Measurements from ENCODE around the gene KIAA0408.
"Not testable (repeated sequence)": the region's sequence is repeated elsewhere in the genome, so short reads cannot be mapped to it uniquely, and the experiment has no call there.

The KIAA0408 gene

GRCh38 chr6:127462376-127462775 is 3.2 kb upstream of the KIAA0408 start:
- no peak for DNase-seq

GRCh38 chr6:127460465-127460864 is 1.3 kb upstream of the KIAA0408 start:
- DNase-seq = no peak

- no peak for DNase-seq
These were observed 372 bp downstream of the KIAA0408 start for GRCh38 chr6:127458817-127459216.

DNA sequence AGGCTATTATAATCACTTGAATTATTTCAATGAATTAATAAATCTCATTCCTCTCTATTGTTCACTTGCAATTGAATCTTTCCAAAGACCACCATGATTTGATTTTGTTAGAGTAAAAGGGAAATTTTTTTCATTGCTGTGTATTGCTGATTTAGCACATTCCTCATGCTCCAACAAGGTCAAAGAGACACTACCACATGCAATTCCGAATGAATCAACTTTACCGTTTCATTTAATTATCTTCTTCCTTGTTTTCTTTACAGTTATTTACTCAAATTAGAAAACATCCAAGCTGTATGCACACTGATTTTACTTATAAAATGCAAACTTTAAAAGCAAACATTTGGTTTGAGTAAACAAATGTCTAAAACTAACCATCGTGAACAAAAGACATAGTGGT is 967 bp downstream of the KIAA0408 start:
- DNase-seq = no peak

DNA sequence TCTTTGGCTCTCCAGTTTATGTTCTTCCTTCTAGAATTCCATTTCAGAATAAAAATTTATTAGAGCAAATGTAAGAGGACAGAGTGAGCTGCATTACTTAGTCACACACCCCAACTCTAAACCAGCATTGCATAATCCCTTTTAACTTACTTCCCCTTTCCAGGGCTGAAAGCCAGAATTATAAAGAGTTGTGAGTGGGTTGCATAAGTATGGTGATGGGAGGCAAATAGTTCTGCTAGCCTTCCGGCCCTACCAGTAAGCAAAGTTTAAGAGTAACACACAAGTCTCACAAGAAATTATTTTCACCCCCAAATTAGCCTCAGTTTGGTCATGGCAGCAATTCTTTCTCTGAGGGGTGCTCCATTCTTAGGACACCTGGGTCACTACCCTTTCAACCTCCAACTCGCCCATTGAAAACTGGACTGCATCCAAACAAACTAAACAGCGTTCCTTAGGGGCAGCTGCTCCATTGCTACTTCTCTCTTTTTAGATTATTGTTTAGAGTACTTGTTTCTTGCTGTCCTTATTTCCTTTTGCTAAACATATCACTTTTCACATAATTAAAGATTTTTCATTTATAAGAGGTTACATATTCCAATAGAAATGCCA is 1.6 kb downstream of the KIAA0408 start:
- no peak for DNase-seq

DNA sequence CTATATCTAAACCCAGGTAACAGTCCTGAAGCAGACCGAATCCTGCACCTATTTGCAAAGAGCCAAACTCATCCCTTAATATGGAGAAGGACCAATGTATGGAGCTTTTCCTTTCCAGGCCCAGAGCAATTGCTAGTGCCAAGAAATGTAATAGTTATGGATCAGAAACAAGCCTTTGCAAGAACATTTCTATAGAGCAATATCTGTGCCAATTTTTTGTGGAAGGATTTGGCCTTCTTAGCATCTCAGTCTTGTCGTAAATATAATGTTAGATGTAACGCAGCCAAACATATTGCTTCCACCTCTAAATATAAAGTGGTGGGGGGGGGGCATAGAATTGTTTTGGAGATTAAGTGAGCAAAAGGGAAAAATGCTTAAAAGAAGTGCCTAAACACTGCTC is 2.7 kb downstream of the KIAA0408 start:
- DNase-seq = no peak

DNA sequence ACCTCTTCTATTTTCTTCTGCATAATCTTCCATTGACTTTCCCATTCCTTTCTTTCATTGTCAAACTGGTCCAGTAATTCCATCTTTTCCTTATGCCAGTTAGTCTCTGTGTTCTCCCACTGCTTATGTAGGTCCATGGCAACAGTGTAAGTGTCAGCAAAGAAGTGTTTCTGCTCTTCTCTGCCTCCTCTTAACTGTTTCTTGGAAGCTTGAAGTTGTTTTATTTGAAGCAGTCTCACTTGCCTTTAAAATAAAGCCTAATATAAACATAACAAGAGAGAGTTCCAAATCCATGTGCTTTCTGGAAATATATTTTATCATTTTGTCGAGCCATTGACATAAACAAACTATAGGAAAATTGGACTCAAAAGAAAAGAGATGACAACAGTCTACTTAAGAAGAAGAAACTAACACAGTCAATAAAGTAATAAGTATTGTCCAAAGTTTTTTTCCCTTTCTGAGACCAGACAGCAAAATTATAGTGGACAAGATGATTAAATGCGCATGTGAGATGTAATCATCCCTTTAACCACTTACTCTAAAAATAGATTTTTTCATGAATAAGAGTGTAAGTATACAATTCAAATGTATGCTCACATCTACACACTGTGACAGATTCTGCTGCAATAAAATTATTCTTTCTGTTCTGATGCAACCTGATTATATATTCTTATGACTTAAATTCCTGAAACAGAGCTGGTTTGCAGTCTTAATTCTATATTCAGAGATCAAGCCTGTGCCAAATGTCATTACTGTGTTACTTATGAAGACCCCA is 5.2 kb downstream of the KIAA0408 start:
- no peak for DNase-seq

DNA sequence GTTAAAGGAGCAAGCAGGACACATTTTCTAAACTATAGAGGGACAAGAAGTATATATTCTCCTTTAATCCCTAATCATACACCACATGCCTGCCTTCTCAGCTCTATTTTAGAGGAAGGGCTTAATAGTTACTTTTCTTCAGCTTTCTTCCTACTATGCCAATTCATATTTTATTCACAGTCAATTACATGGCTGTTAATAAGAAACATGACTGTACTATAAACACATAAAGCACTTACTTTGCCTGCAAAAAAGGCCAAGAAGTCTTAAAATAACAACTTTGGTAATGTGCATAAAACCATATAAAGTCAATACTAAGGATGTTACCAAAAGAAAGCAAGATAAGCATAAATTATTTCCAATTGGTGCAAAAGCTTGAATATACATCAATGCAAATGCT is 6.4 kb downstream of the KIAA0408 start:
- no peak for DNase-seq

DNA sequence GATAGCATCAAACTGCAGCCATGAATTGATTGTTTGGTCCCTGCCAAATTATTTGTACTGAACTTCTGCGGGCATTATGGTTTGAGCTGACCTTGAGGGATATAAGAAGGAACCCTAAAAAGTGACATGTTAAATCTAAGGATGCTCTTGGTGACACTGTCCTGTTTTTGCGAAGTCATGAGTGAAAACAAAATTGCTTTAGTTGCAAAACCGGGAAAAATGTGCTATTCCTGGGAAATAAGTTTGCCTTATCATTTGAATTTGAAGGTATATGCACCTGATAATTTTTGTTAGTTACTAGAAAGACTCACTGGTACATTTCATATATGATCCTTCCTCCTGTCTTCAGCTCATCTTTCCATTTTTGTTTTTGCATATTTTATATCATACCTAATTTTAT is 7.8 kb downstream of the KIAA0408 start:
- no peak for DNase-seq

DNA sequence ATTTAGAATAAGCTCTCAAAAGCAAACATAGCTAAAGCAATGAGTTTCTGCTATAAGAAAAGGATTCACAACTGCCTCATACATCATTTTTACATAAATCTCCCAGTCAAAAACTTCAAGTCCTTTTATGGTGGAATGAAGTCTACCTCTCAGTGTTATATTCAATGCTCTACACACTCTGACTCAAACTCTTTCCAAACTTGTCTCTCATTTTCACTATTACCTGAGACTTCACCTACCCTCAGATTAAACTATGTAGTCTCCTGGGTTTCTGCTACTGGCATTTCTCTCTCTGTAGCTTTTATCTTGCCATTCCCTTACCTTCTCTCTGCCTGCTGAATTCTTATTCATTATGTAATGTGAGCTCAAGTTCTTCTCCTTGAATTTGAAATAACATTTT is 11.4 kb downstream of the KIAA0408 start:
- DNase-seq = no peak

DNA sequence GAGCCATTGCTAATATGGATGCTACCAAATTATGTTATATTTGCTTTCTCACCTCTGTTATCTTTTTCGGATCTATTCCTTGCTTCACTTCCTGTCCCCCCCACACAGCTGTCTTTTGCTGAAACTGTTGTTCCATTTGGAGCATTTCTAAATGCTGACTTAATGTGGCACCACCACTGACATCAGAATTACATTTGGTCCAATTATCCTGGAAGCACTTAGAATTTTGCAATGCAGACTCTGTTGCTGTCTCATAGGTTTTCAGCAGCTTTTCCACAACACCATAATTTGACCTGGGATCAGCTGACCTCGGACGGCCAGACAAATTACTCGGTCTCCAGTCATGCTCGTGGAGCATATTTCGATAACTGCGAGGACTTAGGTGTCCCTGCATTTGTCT is 12.8 kb downstream of the KIAA0408 start:
- no peak for DNase-seq

DNA sequence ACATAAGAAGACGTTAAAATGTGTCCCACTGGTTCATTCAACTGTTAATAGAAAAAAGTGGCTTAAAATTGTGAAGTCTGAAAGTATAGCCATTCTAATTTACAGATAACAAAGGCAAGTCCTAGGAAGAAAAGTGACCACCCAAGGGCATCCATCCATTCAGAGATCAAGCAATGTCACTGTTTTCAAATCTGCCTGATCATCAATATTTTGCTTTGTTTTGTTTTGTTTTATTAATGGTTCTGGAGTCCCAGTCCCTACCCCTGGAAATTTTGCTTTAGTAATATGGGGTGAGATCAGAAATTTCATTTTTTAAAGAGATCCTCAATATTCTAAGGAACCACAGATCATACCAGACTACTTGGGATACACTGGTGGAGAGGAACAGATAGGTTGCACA is 17.3 kb downstream of the KIAA0408 start:
- DNase-seq = no peak

DNA sequence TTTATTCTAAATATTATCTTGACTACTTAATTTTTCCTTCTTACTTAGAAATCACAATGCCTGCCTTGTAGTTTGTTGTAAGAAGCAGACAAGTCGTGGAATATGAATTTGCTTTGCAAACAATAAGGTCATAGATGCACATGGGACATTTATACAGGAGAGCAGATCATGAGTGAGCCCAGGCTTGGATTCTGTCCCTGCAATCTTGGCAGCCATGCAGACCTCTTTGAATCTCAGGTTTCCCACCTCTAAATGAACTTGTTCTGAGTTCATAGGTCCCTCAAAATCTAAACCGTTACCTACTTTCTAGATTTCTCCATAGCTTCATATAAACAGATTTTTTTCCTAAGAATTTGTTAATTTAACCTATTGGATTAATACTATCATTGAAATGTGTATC is 19.5 kb downstream of the KIAA0408 start:
- DNase-seq = no peak

- no peak for DNase-seq
These were observed 22.5 kb downstream of the KIAA0408 start for GRCh38 chr6:127436578-127437110.

DNA sequence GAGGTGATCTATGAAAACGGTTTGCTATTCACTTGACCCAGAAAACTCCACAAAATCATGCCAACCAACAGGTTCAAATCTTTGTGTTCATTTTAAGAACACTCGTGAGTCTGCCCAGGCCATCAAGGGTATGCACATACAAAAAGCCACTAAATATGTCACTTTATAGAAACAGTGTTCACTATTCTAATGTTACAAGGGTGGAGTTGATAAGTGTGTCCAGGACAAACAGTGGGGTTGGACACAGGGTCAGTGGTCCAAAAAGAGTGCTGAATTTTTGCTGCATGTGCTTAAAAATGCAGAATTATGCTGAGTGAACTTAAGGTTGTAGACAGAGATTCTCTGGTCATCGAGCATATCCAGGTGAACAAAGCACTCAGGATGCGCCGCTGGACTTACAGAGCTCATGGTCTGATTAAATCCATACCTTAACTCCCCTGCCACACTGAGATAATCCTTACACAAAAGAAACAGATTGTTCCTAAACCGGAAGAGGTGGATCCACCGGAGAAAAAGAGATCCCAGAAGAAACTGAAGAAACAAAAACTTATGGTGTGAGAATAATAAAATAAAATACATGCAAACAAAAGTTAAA is 23.5 kb downstream of the KIAA0408 start:
- no peak for DNase-seq

- no peak for DNase-seq
These were observed 24.5 kb downstream of the KIAA0408 start for GRCh38 chr6:127434651-127435050.

DNA sequence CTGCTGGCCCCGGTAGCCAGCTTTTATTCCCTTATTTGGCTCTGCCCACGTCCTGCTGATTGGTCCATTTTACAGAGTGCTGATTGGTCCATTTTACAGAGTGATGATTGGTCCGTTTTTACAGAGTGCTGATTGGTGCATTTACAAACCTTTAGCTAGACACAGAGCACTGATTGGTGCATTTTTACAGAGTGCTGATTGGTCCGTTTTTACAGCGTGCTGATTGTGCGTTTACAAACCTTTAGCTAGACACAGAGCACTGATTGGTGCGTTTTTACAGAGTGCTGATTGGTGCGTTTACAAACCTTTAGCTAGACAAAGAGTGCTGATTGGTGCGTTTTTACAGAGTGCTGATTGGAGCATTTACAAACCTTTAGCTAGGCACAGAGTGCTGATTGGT is 30.6 kb downstream of the KIAA0408 start:
- not testable (repeated sequence) for DNase-seq

- no peak for DNase-seq
These were observed 35.3 kb downstream of the KIAA0408 start for GRCh38 chr6:127423921-127424320.

DNA sequence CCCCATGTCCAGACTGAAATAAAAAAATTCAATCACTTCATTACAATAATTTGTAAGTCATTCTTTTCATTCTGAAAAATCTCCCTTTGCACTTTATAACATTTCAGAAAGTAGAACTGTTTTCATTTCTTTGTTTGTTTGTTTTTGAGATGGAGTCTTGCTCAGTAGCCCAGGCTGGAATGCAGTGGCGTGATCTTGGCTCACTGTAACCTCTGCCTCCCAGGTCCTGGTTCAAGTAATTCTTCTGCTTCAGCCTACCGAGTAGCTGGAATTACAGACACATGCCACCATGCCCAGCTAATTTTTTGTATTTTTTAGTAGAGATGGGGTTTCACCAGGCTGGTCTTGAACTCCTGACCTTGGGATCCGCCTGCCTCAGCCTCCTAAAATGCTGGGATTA is 38.0 kb downstream of the KIAA0408 start:
- not testable (repeated sequence) for DNase-seq

- no peak for DNase-seq
These were observed 38.6 kb downstream of the KIAA0408 start for GRCh38 chr6:127420556-127420955.

DNA sequence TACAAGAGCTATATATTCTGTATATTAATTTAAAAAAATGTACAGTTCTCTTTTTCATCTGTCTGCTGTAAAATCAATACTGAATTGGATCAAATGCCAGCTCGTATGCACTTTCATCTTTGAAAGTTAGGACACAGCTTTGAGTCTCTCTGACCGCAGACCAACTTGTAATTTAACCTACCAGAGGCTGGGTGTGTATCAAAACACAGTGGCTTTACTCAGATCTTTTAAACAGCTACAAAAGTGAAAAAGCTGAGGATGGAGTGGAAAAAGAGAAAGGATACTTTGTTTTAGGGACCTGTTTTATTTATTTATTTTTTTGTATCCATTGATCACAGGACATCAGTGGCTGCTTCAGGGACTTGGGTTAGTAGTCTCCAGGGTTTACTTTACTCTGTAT is 44.1 kb downstream of the KIAA0408 start:
- no peak for DNase-seq

GRCh38 chr6:127413123-127413522 is 46.1 kb downstream of the KIAA0408 start:
- not testable (repeated sequence) for DNase-seq

DNA sequence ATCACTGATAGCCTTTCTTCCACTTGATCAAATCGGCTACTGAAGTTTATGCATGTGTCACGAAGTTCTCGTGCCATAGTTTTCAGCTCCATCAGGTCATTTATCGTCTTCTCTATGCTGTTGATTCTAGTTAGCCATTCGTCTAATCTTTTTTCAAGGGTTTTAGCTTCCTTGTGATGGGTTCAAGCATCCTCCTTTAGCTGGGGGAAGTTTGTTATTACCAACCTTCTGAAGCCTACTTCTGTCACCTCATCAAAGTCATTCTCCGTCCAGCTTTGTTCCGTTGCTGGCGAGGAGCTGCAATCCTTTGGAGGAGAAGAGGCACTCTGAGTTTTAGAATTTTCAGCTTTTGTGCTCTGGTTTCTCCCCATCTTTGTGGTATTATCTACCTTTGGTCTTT is 47.2 kb downstream of the KIAA0408 start:
- not testable (repeated sequence) for DNase-seq

Data from cortex of kidney (tissue), 1 donor.